Activated B cell treated with CpG ODN at 0.5 μM for 24 hours (primary cell): Measurements from ENCODE around the gene KCNK10. TPM values are rescaled to one million over a fixed set of nuclear protein-coding genes. Genes with fewer than 3 reads are reported as not detected.

ENCODE experiments used
- ATAC-seq: fragments of 200-7000 bp; cut with Tn5 transposase; one replicate; pipeline ENCODE4 v1.10.0; 2021; ENCODE audit warnings: low read depth, mild to moderate bottlenecking, moderate library complexity
- CTCF ChIA-PET: fragments of 350-600 bp; sonication (Branson Sonifier 250); formaldehyde crosslinking; loops from one replicate; lab custom pipeline; 2021; ENCODE audit warnings: antibody characterized with exemption; lab: Charles Lee
- POLR2A ChIA-PET: fragments of 350-600 bp; sonication (Branson Sonifier 250); formaldehyde crosslinking; loops from one replicate; lab custom pipeline; 2021; ENCODE audit warnings: antibody characterized with exemption; lab: Charles Lee
- DNase-seq: peaks from one replicate; pipeline ENCODE4 v3.0.0; 2022
- H3K27ac Mint-ChIP-seq: one replicate; pipeline ENCODE4 v1.8.0; 2020; ENCODE audit warnings: mixed read lengths
- H3K27me3 Mint-ChIP-seq: one replicate; pipeline ENCODE4 v1.8.0; 2021; ENCODE audit warnings: mixed read lengths
- H3K36me3 Mint-ChIP-seq: one replicate; pipeline ENCODE4 v1.8.0; 2021; ENCODE audit warnings: low read depth, mixed read lengths
- H3K4me1 Mint-ChIP-seq: one replicate; pipeline ENCODE4 v1.8.0; 2021; ENCODE audit warnings: mixed read lengths
- H3K4me3 Mint-ChIP-seq: one replicate; pipeline ENCODE4 v1.8.0; 2020; ENCODE audit warnings: mild to moderate bottlenecking, mixed read lengths
- H3K9me3 Mint-ChIP-seq: one replicate; pipeline ENCODE4 v1.8.0; 2020; ENCODE audit warnings: mixed read lengths
- CTCF ChIP-seq: fragments of 200-600 bp; IDR thresholded peaks from one replicate; pipeline ENCODE4 v1.8.0; 2022; ENCODE audit warnings: antibody characterized with exemption, mild to moderate bottlenecking
- intact Hi-C: fragments of 100-400 bp; cut with micrococcal nuclease; formaldehyde crosslinking; loops from one replicate; pipeline ENCODE4 v1.15.1; 2024
- total RNA-seq: library from RNA; stranded (reverse); gene quantifications from 2 replicates; pipeline ENCODE4 v1.2.3, GENCODE V29; 2022

KCNK10 gene
- total RNA-seq, 1 donor from 2014 or later: 0.13 TPM

GRCh38 chr14:88243946-88244345, 79.1 kb downstream of the KCNK10 start:
- intact Hi-C loops: no loop called here
- no peak for ATAC-seq
- H3K27ac Mint-ChIP-seq: no peak overlapping the region
- peaks cover 14% of the 10 kb centered on the region for H3K27me3 Mint-ChIP-seq
- DNase-seq: no peak
- no peaks in the 10 kb centered on the region for H3K9me3 Mint-ChIP-seq
- TF ChIP-seq CTCF: no peak
- CTCF ChIA-PET: no interaction called here
- no peaks in the 10 kb centered on the region for H3K4me1 Mint-ChIP-seq
- H3K4me3 Mint-ChIP-seq: no peak overlapping the region
- no peaks in the 10 kb centered on the region for H3K36me3 Mint-ChIP-seq
- POLR2A ChIA-PET: no interaction called here

- no peaks in the 10 kb centered on the region for H3K4me1 Mint-ChIP-seq
- intact Hi-C loops: no loop called here
- POLR2A ChIA-PET: no interaction called here
- no peak for TF ChIP-seq CTCF
- H3K4me3 Mint-ChIP-seq: no peak overlapping the region
- DNase-seq (no peak), ATAC-seq (no peak)
- H3K27me3 Mint-ChIP-seq: peaks cover 15% of the 10 kb centered on the region
- H3K27ac Mint-ChIP-seq: no peak overlapping the region
- H3K9me3 Mint-ChIP-seq: no peaks in the 10 kb centered on the region
- H3K36me3 Mint-ChIP-seq: no peaks in the 10 kb centered on the region
- CTCF ChIA-PET: no interaction called here
Observed at GRCh38 chr14:88242446-88242845, 80.6 kb downstream of the KCNK10 start.

GRCh38 chr14:88241810-88242209, 81.3 kb downstream of the KCNK10 start:
- CTCF ChIA-PET: no interaction called here
- Mint-ChIP-seq H3K9me3 (no peaks in the 10 kb centered on the region), H3K27me3 (peaks cover 15% of the 10 kb centered on the region), H3K4me3 (no peak overlapping the region), H3K27ac (no peak overlapping the region), H3K36me3 (no peaks in the 10 kb centered on the region), H3K4me1 (no peaks in the 10 kb centered on the region)
- ATAC-seq: no peak
- TF ChIP-seq CTCF: no peak
- intact Hi-C loops: no loop called here
- POLR2A ChIA-PET: no interaction called here
- no peak for DNase-seq

DNA sequence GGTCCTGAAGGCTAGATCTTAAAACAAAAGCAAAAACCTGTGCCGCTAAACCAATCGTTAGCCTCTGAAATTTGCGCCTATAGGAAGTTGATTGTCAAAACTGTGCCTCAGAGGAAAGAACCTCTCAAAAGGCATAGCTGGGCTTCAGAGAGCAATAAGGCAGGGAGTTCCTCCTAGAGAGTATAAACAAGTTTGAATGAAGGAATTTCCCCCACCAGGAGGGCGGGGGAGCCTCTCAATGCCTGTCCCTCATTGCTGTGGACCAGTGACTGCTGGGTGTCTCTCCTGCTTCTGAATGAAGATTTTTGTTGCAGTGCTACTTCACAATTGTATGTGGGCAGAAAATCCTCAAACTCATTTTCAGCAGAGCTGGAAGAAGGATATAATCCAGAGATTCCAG, 88.6 kb downstream of the KCNK10 start:
- DNase-seq: no peak
- ChIA-PET CTCF (interaction anchor here (0.6 to 7.4 kb wide), 7 partner anchors 9 to 282 kb away, joined by 3 to 63 read pairs (median 3); no protein-coding TSS in a partner anchor), POLR2A (interaction anchor here (1.0 kb wide), 1 partner anchor 43 kb away, joined by 4 read pairs; no protein-coding TSS in a partner anchor)
- TF ChIP-seq CTCF: no peak
- H3K4me1 Mint-ChIP-seq: no peaks in the 10 kb centered on the region
- H3K9me3 Mint-ChIP-seq: peaks cover 8% of the 10 kb centered on the region
- no peak overlapping the region for H3K27ac Mint-ChIP-seq
- H3K27me3 Mint-ChIP-seq: peaks cover 15% of the 10 kb centered on the region
- H3K36me3 Mint-ChIP-seq: no peaks in the 10 kb centered on the region
- intact Hi-C loops: loop anchor here (1.0 to 5.0 kb wide), 4 partner anchors 25 to 289 kb away; no protein-coding TSS in a partner anchor
- H3K4me3 Mint-ChIP-seq: no peak overlapping the region
- no peak for ATAC-seq

DNA sequence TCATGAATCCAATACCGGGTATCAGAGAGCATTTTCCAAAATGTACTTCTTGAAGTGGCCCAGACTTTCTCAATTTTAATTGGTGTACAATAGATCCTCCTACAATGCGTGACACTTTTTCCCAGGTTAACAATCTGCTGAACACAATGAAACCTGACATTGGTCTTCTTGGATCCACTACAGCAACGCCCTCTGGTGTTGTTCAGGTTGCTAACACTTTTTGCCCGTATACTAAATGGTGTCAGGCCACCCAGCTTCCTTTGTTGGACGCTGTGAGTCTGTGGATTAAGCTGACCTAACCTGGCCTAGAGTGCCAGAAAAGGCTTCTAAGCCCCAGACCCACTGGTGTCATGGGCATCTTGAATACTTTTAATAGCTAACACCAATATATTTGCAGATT, 89.2 kb downstream of the KCNK10 start:
- ChIA-PET CTCF (interaction anchor here (0.7 to 7.4 kb wide), 6 partner anchors 8 to 281 kb away, joined by 3 to 63 read pairs (median 3); no protein-coding TSS in a partner anchor), POLR2A (interaction anchor here (1.0 kb wide), 1 partner anchor 43 kb away, joined by 4 read pairs; no protein-coding TSS in a partner anchor)
- intact Hi-C loops: loop anchor here (1.0 to 5.0 kb wide), 4 partner anchors 25 to 289 kb away; no protein-coding TSS in a partner anchor
- no peak for TF ChIP-seq CTCF
- no peaks in the 10 kb centered on the region for H3K4me1 Mint-ChIP-seq
- ATAC-seq: no peak
- peaks cover 11% of the 10 kb centered on the region for H3K27me3 Mint-ChIP-seq
- H3K36me3 Mint-ChIP-seq: no peaks in the 10 kb centered on the region
- H3K27ac Mint-ChIP-seq: no peak overlapping the region
- H3K9me3 Mint-ChIP-seq: peaks cover 8% of the 10 kb centered on the region
- no peak for DNase-seq
- no peak overlapping the region for H3K4me3 Mint-ChIP-seq
